Measurements from ENCODE around the gene SYNPO2. TPM values are rescaled to one million over a fixed set of nuclear protein-coding genes. Genes with fewer than 3 reads are reported as not detected.

SYNPO2 gene
- total and polyA plus RNA-seq, 10 donors: 3.6 to 72.1 (median 29.0) TPM

DNA sequence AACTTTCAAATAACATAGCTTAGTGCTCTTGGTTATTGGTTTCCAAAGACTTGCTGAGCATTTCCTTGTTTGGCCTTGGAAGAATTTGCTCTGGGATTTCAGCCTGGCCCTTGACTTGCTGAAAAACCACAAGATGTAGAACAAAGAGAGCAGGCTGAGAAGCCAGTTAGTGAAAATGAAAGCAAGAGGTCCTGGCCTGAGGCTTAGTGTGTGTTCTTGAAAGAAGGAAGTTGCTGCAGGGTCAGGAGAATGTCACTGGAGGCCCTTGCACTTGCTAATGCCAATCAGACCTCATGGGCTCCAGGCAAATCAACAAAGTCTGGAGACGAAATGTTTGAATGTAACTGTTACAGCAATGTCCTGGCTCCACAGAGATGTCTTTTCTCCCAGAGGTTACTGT is 79.4 kb downstream of the SYNPO2 start:
- DNase-seq: no peak
- H3K4me3 ChIP-seq: no peak overlapping the region
- WGBS, 5 donors: 4 to 13% (median 8%) methylated on average over 1 of the region's 1 CpG
- H3K27ac ChIP-seq: peak overlapping the region in 7 of 8 donors; percentile 24 to 72 (median 63)
- TF ChIP-seq POLR2A (IDR thresholded peaks at IDR 0.05) (no peak), POLR2AphosphoS5 (IDR thresholded peaks at IDR 0.05) (peak in 1 of 3 donors; percentile 69)
- no peaks in the 10 kb centered on the region for H3K27me3 ChIP-seq (replicated peaks in 1 of 7)
- H3K36me3 ChIP-seq: no peaks in the 10 kb centered on the region
- H3K4me1 ChIP-seq: peaks cover 6 to 31% (median 20%) of the 10 kb centered on the region in 6 donors
- intact Hi-C loops (cut with DNase I; ENCODE audit: low total_unique reads): no loop called here
- H3K9me3 ChIP-seq: no peaks in the 10 kb centered on the region

DNA sequence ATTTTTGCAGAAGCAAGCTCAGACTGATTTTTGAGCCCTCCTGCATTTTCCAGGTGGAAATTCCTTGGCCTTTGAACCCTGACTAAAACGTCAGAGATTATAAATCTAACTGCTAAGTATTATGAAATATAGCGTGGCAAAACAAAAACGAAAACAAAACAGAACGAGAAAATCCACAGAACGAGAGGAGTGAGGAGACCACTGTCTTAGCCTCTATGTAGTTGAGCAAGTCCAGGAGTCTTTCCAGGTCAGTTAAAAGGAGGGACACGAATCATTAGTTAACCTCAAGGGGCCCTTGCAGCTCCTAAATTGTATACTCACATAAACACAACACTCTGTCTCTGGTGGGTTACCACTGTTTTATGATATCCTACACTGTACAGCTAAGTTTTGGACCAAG is 80.2 kb downstream of the SYNPO2 start:
- TF ChIP-seq POLR2A (IDR thresholded peaks at IDR 0.05): no peak
- TF ChIP-seq, protein P1, sequence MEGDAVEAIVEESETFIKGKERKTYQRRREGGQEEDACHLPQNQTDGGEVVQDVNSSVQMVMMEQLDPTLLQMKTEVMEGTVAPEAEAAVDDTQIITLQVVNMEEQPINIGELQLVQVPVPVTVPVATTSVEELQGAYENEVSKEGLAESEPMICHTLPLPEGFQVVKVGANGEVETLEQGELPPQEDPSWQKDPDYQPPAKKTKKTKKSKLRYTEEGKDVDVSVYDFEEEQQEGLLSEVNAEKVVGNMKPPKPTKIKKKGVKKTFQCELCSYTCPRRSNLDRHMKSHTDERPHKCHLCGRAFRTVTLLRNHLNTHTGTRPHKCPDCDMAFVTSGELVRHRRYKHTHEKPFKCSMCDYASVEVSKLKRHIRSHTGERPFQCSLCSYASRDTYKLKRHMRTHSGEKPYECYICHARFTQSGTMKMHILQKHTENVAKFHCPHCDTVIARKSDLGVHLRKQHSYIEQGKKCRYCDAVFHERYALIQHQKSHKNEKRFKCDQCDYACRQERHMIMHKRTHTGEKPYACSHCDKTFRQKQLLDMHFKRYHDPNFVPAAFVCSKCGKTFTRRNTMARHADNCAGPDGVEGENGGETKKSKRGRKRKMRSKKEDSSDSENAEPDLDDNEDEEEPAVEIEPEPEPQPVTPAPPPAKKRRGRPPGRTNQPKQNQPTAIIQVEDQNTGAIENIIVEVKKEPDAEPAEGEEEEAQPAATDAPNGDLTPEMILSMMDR (IDR thresholded peaks at IDR 0.05 in 8 of 11, conservative IDR thresholded peaks at IDR 0.05 in 3 of 11): no peak
- TF ChIP-seq POLR2AphosphoS5 (IDR thresholded peaks at IDR 0.05): no peak
- H3K27me3 ChIP-seq (replicated peaks in 1 of 7): no peaks in the 10 kb centered on the region
- no peaks in the 10 kb centered on the region for H3K9me3 ChIP-seq
- H3K27ac ChIP-seq: peak overlapping the region in 5 of 8 donors; percentile 51 to 72 (median 67)
- H3K4me1 ChIP-seq: peaks cover 6 to 31% (median 20%) of the 10 kb centered on the region in 6 donors
- no peaks in the 10 kb centered on the region for H3K36me3 ChIP-seq
- 36 to 66% (median 55%) methylated on average over 6 of the region's 6 CpGs for WGBS, 5 donors
- DNase-seq: no peak
- intact Hi-C loops (cut with DNase I; ENCODE audit: low total_unique reads): no loop called here
- H3K4me3 ChIP-seq: no peak overlapping the region

DNA sequence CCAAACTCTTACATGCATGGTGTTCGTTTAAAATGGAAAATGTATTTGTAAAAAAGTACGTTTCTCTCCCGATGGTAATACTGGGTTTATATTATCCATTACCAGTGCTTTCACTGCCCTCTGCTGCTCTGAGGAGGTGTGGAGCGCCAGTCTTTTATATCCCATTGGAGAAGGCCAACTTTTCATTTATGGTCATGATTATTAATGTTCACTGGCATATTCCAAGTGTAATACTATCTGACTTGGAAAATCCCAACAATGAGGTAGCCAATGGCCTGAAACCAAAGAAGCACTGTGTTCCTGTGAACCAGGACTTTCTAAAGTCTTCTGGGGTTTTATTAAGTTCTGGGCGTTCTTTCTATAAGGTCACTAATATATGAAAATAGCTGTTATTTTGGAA is 80.7 kb downstream of the SYNPO2 start:
- intact Hi-C loops (cut with DNase I; ENCODE audit: low total_unique reads): no loop called here

DNA sequence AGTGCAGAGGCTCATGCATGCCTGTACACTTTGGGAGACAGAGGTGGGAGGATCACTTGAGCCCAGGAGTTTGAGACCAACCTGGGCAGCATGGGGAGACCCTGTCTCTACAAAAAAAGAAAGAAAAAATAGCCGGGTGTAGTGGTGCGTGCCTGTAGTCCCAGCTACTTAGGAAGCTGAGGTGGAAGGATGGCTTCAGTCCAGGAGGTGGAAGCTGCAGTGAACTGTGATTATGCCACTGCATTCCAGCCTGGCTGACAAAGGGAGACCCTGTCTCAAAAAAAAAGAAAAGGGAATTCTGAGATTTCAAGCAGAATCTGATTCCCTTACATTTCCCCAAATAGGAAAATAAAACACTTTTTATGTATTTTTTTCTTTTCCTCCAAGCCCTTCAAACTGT is 83.5 kb downstream of the SYNPO2 start:
- intact Hi-C loops (cut with DNase I; ENCODE audit: low total_unique reads): no loop called here
- H3K27me3 ChIP-seq (replicated peaks in 1 of 7): no peaks in the 10 kb centered on the region
- H3K4me3 ChIP-seq: no peak overlapping the region
- WGBS, 5 donors: 71 to 87% (median 78%) methylated on average over 2 of the region's 2 CpGs
- TF ChIP-seq, protein P1 (IDR thresholded peaks at IDR 0.05 in 8 of 11, conservative IDR thresholded peaks at IDR 0.05 in 3 of 11): no peak
- TF ChIP-seq POLR2AphosphoS5 (IDR thresholded peaks at IDR 0.05) (no peak), POLR2A (IDR thresholded peaks at IDR 0.05) (no peak)
- H3K9me3 ChIP-seq: no peaks in the 10 kb centered on the region
- H3K4me1 ChIP-seq: peaks cover 6 to 21% (median 18%) of the 10 kb centered on the region in 6 donors
- H3K36me3 ChIP-seq: no peaks in the 10 kb centered on the region
- no peak for DNase-seq
- no peak overlapping the region for H3K27ac ChIP-seq

More for the DNA sequence above, 80.7 kb downstream of the SYNPO2 start:
- no peak for DNase-seq
- no peak for TF ChIP-seq POLR2AphosphoS5 (IDR thresholded peaks at IDR 0.05)
- TF ChIP-seq, protein P1 (IDR thresholded peaks at IDR 0.05 in 8 of 11, conservative IDR thresholded peaks at IDR 0.05 in 3 of 11): peak in 6 of 11 experiments; percentile 23 to 40 (median 32)
- Histone ChIP-seq H3K4me1 (peaks cover 6 to 31% (median 20%) of the 10 kb centered on the region in 6 donors), H3K9me3 (no peaks in the 10 kb centered on the region), H3K36me3 (no peaks in the 10 kb centered on the region), H3K27me3 (replicated peaks in 1 of 7) (no peaks in the 10 kb centered on the region), H3K27ac (peak overlapping the region in 1 of 8 donors; percentile 72), H3K4me3 (no peak overlapping the region)
- 23 to 43% (median 36%) methylated on average over 5 of the region's 5 CpGs for WGBS, 5 donors

DNA sequence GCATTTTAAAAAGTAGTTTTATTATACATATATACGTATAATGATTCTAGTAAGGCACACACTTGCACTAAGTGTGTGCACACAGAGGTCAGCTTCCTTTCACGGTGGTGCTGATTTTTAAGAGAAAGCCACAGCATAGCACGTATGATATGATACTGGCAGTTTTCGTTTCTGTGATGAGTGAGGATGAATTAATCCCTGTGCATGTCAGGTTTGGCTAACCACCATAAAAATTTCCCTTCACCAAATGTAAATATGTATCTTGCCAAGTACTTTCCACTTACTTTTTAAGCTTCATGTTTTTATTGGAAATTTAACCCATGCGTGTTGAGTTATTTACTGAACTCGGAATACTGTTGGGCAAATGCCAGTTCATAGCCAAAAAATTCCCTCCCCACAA is 84.6 kb downstream of the SYNPO2 start:
- TF ChIP-seq POLR2AphosphoS5 (IDR thresholded peaks at IDR 0.05) (no peak), POLR2A (IDR thresholded peaks at IDR 0.05) (no peak)
- TF ChIP-seq, protein P1 (IDR thresholded peaks at IDR 0.05 in 8 of 11, conservative IDR thresholded peaks at IDR 0.05 in 3 of 11): no peak
- 53 to 72% (median 68%) methylated on average over 6 of the region's 6 CpGs for WGBS, 5 donors
- H3K4me1 ChIP-seq: peaks cover 2 to 10% (median 9%) of the 10 kb centered on the region in 6 donors
- no peak overlapping the region for H3K27ac ChIP-seq
- H3K9me3 ChIP-seq: no peaks in the 10 kb centered on the region
- intact Hi-C loops (cut with DNase I; ENCODE audit: low total_unique reads): no loop called here
- no peak for DNase-seq
- no peaks in the 10 kb centered on the region for H3K27me3 ChIP-seq (replicated peaks in 1 of 7)
- no peak overlapping the region for H3K4me3 ChIP-seq
- H3K36me3 ChIP-seq: no peaks in the 10 kb centered on the region
